ENCODE results near the gene TAPT1. TPM values are rescaled to one million over a fixed set of nuclear protein-coding genes. Genes with fewer than 3 reads are reported as not detected.

The TAPT1 gene, protein sequence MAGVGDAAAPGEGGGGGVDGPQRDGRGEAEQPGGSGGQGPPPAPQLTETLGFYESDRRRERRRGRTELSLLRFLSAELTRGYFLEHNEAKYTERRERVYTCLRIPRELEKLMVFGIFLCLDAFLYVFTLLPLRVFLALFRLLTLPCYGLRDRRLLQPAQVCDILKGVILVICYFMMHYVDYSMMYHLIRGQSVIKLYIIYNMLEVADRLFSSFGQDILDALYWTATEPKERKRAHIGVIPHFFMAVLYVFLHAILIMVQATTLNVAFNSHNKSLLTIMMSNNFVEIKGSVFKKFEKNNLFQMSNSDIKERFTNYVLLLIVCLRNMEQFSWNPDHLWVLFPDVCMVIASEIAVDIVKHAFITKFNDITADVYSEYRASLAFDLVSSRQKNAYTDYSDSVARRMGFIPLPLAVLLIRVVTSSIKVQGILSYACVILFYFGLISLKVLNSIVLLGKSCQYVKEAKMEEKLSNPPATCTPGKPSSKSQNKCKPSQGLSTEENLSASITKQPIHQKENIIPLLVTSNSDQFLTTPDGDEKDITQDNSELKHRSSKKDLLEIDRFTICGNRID
- total RNA-seq = 4.1 and 6.2 TPM in 2 replicates

GRCh38 chr4:16225863-16226815 lies at the start of gene TAPT1:
TAPT1 (minus strand) TSS chr4:16226471; CDS start chr4:16226457, 14 bp downstream.

Other genes with a start within 250 kb of the TAPT1 start
- gene PROM1, start 142.4 kb downstream of the TAPT1 start, total RNA-seq = 13.9 and 14.6 TPM in 2 replicates